SW 1271 (cell line): ENCODE results near the gene CSH1.
"Not testable (repeated sequence)": the region's sequence is repeated elsewhere in the genome, so short reads cannot be mapped to it uniquely, and the experiment has no call there.

Experiments used
- DNase-seq, 2 experiments: peaks; one replicate each; lab custom pipeline; 2025; lab: John Stamatoyannopoulos, UW

The CSH1 gene

DNA sequence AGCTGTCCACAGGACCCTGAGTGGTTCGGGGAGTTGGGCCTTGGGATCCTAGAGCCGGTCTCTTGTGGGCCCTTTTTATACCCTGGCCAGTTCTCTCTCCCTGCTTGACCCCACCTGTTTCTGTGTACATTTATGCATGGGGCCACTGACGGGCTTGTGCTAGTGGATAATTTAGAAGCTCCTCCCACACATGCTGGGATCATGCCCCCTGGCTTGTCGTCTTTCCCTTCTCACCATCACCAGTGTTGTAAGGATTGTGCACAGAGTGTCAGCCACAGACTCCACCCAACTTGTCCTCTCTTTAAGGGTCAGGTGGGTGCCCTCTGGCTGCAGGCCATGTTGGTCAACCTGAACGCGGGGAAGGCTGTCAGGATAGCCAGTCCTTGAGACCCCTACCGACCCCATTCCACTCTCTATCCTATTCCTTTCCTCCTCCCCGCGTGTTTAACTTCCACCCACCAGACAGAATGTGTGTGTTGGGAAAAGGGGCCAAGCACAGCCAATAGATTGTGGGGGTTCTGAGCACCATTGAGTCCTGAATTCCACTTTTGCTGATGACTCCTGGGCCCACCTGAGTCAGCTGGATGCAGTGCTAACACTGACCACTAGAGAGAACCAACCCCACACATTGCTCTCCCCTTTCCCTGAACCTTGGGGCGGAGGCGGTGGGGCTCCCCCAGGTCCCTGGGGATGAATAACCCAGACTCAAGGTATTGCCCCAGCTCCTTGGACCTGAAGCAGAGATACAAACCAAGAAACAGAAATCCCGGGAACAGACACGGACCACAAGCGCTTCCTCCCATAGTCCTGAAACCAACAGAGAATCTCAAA, at the start of gene CSH1:
CSH1 (minus strand) TSS at position 51 of the 831 bp plus-strand sequence. CDS start 63 bp downstream, outside the sequence.
- DNase-seq, result not testable (repeated sequence)

- DNase-seq, result no peak
Observed at GRCh38 chr17:63945784-63946439, 49.5 kb upstream of the CSH1 start.

DNA sequence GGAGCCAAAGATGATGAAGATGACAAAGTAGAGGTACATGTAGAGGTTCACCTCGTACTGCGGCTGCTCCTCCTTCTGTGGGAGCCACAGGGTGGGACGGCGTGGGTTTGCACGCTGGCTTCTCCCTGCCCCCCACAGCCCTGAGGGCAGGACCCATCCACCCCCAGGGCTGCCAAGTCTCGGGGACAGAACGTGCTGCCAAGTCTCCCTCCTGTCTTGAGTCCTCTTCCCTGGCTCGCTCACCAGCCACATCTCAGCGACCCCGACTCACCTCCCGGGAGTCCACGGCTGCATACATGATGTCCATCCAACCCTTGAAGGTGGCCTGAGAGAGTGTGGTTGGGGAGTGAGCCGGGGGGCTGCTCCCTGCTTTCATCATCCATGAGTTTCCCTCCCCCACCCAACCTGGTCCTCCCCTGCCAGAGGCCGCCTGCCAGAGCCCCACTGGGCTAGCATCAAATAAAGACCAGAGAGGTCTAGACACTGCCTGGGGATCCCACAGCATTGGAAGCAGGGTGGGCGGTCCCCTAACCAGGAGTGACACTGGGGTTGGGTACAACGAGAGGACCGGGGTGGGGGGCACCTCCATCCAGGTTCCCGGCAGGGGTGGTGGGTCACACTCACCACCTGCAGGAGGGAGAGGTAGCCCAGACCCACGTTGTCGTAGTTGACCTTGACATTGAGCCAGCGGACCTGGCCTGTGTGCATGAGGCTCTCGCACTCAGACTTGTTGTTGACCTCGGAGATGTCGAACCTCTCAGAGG, 48.5 kb upstream of the CSH1 start:
- DNase-seq, result no peak

DNA sequence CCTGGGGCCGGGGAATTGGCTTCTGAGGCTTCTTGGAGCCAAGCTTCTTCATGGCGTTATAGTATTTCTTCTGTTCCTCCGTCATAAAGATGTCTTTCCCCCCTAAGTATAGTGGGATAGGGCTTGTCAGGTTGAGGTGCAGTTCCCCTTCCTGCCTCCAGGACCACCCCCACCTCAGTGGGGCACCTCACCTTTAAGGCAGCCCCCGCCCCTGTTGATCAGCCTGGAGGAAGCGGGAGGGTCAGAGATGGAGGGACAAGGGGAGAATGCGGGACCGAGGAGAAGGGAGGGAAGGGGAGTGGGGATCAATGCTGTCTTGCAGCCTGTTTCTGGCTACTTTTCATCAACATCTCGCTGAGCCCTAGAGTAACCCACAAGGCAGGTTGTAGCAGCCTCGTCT, 47.4 kb upstream of the CSH1 start:
- no peak for DNase-seq

GRCh38 chr17:63942309-63942985, 46.1 kb upstream of the CSH1 start:
- no peak for DNase-seq

- no peak for DNase-seq
Observed at GRCh38 chr17:63941751-63942150, 45.4 kb upstream of the CSH1 start.

GRCh38 chr17:63941162-63941561, 44.8 kb upstream of the CSH1 start:
- DNase-seq, result no peak

- DNase-seq, result no peak
Observed at GRCh38 chr17:63940584-63940983, 44.2 kb upstream of the CSH1 start.

- DNase-seq, result no peak
Observed at GRCh38 chr17:63939884-63940283, 43.5 kb upstream of the CSH1 start.

GRCh38 chr17:63939401-63939800, 43.0 kb upstream of the CSH1 start:
- DNase-seq, result no peak

DNA sequence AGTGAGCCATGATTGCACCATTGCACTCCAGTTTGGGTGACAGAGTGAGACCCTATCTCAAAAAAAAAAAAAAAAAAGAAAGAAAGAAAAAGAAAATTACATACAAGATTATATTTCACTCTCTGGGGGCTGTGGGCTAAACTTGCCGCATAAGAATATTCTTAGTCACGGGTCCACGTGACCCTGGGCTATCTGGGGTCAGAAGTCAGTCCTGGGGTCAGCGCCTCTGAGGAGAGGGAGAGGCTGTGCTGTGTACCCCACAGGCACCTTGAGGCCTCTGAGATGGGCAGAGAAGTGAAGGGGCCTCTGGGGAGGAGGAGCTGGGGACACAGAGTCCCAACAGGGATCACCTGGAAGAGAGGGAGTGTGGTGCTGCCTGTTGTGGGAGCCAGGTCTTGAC, 41.5 kb upstream of the CSH1 start:
- DNase-seq, result no peak

DNA sequence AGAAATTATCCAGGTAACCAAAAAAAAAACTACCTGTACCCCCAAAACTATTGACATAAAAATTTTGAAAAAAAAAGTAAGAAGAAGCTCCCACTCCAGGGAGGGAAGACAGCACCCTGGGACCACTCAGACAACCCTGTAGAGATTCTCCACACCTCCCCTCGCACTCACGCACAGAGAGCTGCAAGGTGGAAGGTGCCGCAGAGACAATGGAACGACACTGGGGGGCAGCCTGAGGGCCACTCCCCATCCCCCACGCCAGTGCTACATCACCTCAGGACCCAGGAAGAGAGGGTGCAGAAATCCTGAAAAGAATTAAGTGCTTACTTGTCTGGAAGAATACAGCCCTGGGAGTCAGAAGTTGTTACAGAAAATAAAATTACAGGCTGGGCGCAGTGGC, 40.9 kb upstream of the CSH1 start:
- no peak for DNase-seq

- no peak for DNase-seq
Observed at GRCh38 chr17:63934183-63935112, 38.1 kb upstream of the CSH1 start.

GRCh38 chr17:63933598-63933997, 37.2 kb upstream of the CSH1 start:
- DNase-seq, result no peak

DNA sequence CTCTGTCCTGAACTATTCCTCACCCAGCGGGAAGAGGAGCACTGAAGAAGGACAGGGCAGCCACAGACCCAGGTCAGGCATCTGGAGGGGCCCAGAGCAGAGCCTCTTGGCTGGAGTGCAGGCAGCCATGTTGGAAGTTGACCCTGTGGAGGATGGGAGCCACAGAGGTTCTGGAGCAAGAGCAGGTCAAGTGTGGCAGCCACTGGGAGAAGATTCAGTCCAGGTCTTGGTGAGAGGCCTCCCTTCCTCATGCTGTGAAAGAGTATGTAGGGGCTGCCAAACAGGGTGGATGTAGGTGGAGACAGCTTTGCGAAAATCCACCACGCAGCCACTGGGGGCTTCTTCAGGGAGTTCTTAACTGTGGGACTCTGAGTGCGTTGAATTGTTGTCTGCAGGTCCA, 36.3 kb upstream of the CSH1 start:
- no peak for DNase-seq

- no peak for DNase-seq
Observed at GRCh38 chr17:63931981-63932561, 35.7 kb upstream of the CSH1 start, which contains the start of gene CD79B. Gene CD79B, minus strand, starts transcription at chr17:63932331. Its CDS starts 70 bp downstream, at chr17:63932261.

- DNase-seq, result no peak
Observed at GRCh38 chr17:63930951-63931575, 34.7 kb upstream of the CSH1 start.

DNA sequence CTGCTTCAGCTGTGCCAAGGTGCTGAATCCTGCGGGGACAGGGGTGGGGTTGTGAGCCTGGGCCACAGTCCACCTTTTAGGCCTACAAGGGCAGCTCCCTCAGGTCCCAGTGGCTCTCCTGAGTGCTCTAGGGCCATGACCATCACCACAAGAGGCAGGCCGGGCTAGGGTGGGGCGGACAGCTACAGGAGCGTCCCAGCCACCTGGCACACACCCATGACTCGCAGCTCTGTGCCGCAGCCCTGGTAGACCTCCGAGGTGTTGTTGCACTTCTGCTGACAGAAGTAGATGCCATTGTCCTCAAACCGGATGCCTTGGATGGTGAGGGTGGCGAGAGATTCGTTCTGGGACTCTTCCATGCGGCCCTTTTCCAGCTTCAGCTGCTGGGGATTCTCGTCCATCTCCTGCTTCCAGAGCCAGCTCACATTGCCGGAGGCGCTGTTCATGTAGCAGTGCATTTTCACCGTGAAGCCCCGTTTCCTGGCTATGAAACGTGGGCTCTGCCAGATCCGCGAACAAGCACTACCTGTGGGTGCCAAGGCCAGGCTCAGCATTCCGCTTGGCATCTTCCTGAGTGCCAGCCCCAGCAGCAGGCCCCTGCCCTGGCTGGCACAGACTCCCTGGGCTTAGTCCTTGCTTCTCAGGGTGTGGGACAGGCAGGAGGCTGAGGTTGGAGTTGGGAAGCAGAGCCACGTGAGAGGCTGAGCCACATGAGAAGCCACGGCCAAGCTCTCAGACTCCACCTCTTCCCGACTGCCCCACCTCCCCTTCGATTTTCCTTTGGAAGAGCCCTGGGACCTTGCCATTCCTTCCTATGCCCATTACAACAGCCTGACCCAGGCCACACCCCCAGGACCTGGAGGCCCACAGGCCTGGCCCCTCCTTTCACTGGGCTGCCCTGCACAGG, 33.7 kb upstream of the CSH1 start:
- DNase-seq, result no peak
